IMR-90 (cell line): ENCODE measurements around the gene IFRD2. TPM values are rescaled to one million over a fixed set of nuclear protein-coding genes. Genes with fewer than 3 reads are reported as not detected.

ENCODE experiments used
- ATAC-seq: fragments of 200-7000 bp; cut with Tn5 transposase; 2 replicates; pipeline ENCODE4 v1.9.1; 2020; ENCODE audit warnings: low read depth, mild to moderate bottlenecking, moderate library complexity
- BruUV-seq: library from RNA; stranded (reverse); fragments of 400-500 nt; replicated peaks from 2 replicates; lab custom pipeline; 2021; lab: Mats Ljungman, UMichigan
- CTCF ChIA-PET: fragments of 300-600 bp; formaldehyde crosslinking; extraction: SDS; loops from one replicate; lab custom pipeline; 2021; ENCODE audit warnings: antibody characterized with exemption; lab: Yijun Ruan, JAX
- POLR2A ChIA-PET: fragments of 300-600 bp; sonication (Branson Sonifier 250); formaldehyde crosslinking; loops from one replicate; lab custom pipeline; 2022; ENCODE audit warnings: antibody characterized with exemption; ENCODE audit not compliant: unreplicated experiment; lab: Charles Lee
- DNase-seq: peaks from one replicate; pipeline ENCODE4 v3.0.0; 2013
- H2AFZ ChIP-seq: replicated peaks from 2 replicates; pipeline ENCODE3; 2013; ENCODE audit warnings: low read length, mild to moderate bottlenecking; ENCODE audit not compliant: poor library complexity
- H2AK5ac ChIP-seq: 2 replicates; pipeline ENCODE4 v1.6.1; 2013; ENCODE audit warnings: low read depth, low read length, inconsistent platforms
- H2AK9ac ChIP-seq: replicated peaks from 2 replicates; pipeline ENCODE3; 2013; ENCODE audit warnings: mild to moderate bottlenecking, low read depth, low read length, moderate library complexity; ENCODE audit not compliant: poor library complexity
- H2BK120ac ChIP-seq: 2 replicates; pipeline ENCODE4 v1.6.1; 2013; ENCODE audit warnings: low read depth, low read length, inconsistent platforms
- H2BK15ac ChIP-seq: 3 replicates; pipeline ENCODE4 v1.6.1; 2013; ENCODE audit warnings: low read depth, low read length, inconsistent platforms
- H2BK20ac ChIP-seq: 2 replicates; pipeline ENCODE4 v1.6.1; 2013; ENCODE audit warnings: low read depth, mild to moderate bottlenecking, inconsistent platforms, low read length, moderate library complexity
- H2BK5ac ChIP-seq: 2 replicates; pipeline ENCODE4 v1.6.1; 2013; ENCODE audit warnings: mild to moderate bottlenecking, low read depth, low read length, inconsistent platforms; ENCODE audit not compliant: poor library complexity, severe bottlenecking
- H3K14ac ChIP-seq: replicated peaks from 2 replicates; pipeline ENCODE4 v1.6.1; 2013; ENCODE audit warnings: low read depth, low read length, inconsistent platforms
- H3K18ac ChIP-seq: 2 replicates; pipeline ENCODE4 v1.6.1; 2013; ENCODE audit warnings: low read depth, low read length, control low read depth
- H3K23ac ChIP-seq: 2 replicates; pipeline ENCODE4 v1.6.1; 2013; ENCODE audit warnings: low read depth, low read length, inconsistent platforms
- H3K27ac ChIP-seq: 2 replicates; pipeline ENCODE4 v1.5.1; 2013; ENCODE audit warnings: mild to moderate bottlenecking, control low read depth, low read length; ENCODE audit not compliant: insufficient read depth
- H3K27me3 ChIP-seq: 2 replicates; pipeline ENCODE4 v1.6.1; 2013; ENCODE audit warnings: low read length; ENCODE audit not compliant: control insufficient read depth, insufficient read depth
- H3K36me3 ChIP-seq: 2 replicates; pipeline ENCODE4 v1.6.1; 2013; ENCODE audit warnings: low read length, mixed read lengths; ENCODE audit not compliant: control insufficient read depth, insufficient read depth
- H3K4ac ChIP-seq: 2 replicates; pipeline ENCODE4 v1.6.1; 2013; ENCODE audit warnings: low read depth, low read length, inconsistent platforms
- H3K4me1 ChIP-seq: 2 replicates; pipeline ENCODE4 v1.6.1; 2013; ENCODE audit warnings: low read length, mixed read lengths; ENCODE audit not compliant: control insufficient read depth, insufficient read depth
- H3K4me2 ChIP-seq: 2 replicates; pipeline ENCODE4 v1.6.1; 2013; ENCODE audit warnings: low read depth, mild to moderate bottlenecking, control low read depth, low read length, moderate library complexity
- H3K4me3 ChIP-seq: 2 replicates; pipeline ENCODE4 v1.5.1; 2013; ENCODE audit warnings: low read depth, mild to moderate bottlenecking, control low read depth, low read length, moderate library complexity; ENCODE audit not compliant: insufficient read depth
- H3K56ac ChIP-seq: 2 replicates; pipeline ENCODE4 v1.6.1; 2013; ENCODE audit warnings: low read length, inconsistent platforms; ENCODE audit not compliant: insufficient read depth; ENCODE audit errors: extremely low read depth
- H3K79me1 ChIP-seq, 2 experiments: 2 replicates each; pipeline ENCODE4 v1.6.1; 2013; ENCODE audit warnings: low read length in 2 of 2, inconsistent platforms in 1 of 2, low read depth in 1 of 2
- H3K9ac ChIP-seq: 2 replicates; pipeline ENCODE4 v1.6.1; 2013; ENCODE audit warnings: low read depth, low read length, control low read depth
- H3K9me1 ChIP-seq: 2 replicates; pipeline ENCODE4 v1.6.1; 2013; ENCODE audit warnings: low read length, inconsistent platforms; ENCODE audit not compliant: insufficient read depth
- H3K9me3 ChIP-seq: 2 replicates; pipeline ENCODE4 v1.6.1; 2013; ENCODE audit warnings: low read length; ENCODE audit not compliant: control insufficient read depth, insufficient read depth
- H4K20me1 ChIP-seq: 2 replicates; pipeline ENCODE4 v1.6.1; 2013; ENCODE audit warnings: low read length, inconsistent platforms; ENCODE audit not compliant: insufficient read depth
- H4K5ac ChIP-seq: 2 replicates; pipeline ENCODE4 v1.6.1; 2013; ENCODE audit warnings: mild to moderate bottlenecking, low read depth, low read length, control low read depth
- H4K8ac ChIP-seq, 2 experiments: 2 replicates each; pipeline ENCODE4 v1.6.1; 2013; ENCODE audit warnings: low read depth in 2 of 2, low read length in 2 of 2, control low read depth in 1 of 2, inconsistent platforms in 1 of 2
- H4K91ac ChIP-seq: 2 replicates; pipeline ENCODE4 v1.6.1; 2013; ENCODE audit warnings: low read depth, low read length, inconsistent platforms; ENCODE audit not compliant: insufficient read depth
- BHLHE40 ChIP-seq: fragments of 150-350 bp; IDR thresholded peaks from 2 replicates; pipeline ENCODE4 v1.6.1; 2016; ENCODE audit warnings: mild to moderate bottlenecking, low read depth, low read length
- CHD1 ChIP-seq: IDR thresholded peaks from 2 replicates; pipeline ENCODE4 v1.6.1; 2012; ENCODE audit warnings: low read depth, low read length, improper control_type of control experiment
- FOS ChIP-seq: fragments of 150-350 bp; IDR thresholded peaks from 2 replicates; pipeline ENCODE4 v1.6.1; 2016; ENCODE audit warnings: low read depth, low read length
- MAZ ChIP-seq: IDR thresholded peaks from 2 replicates; pipeline ENCODE4 v1.6.1; 2012; ENCODE audit warnings: low read depth, mild to moderate bottlenecking, low read length, improper control_type of control experiment, moderate library complexity, borderline replicate concordance
- POLR2A ChIP-seq: IDR thresholded peaks from 2 replicates; pipeline ENCODE4 v1.6.1; 2012; ENCODE audit warnings: mild to moderate bottlenecking, low read depth, low read length
- RAD21 ChIP-seq: IDR thresholded peaks from 2 replicates; pipeline ENCODE4 v1.6.1; 2012; ENCODE audit warnings: low read length, improper control_type of control experiment
- RFX5 ChIP-seq: IDR thresholded peaks from 2 replicates; pipeline ENCODE4 v1.8.0; 2012; ENCODE audit warnings: low read depth, mild to moderate bottlenecking, low read length, moderate library complexity
- SMC3 ChIP-seq: fragments of 150-350 bp; IDR thresholded peaks from 2 replicates; pipeline ENCODE4 v1.6.1; 2016; ENCODE audit warnings: low read depth, mild to moderate bottlenecking, antibody characterized with exemption, low read length, moderate library complexity
- whole genome bisulfite sequencing, 2 experiments: methylation state at CpG; one replicate each; pipeline versions ENCODE4 v1.1.5 to v1.1.7; 2013; ENCODE audit warnings: missing lambda C conversion rate in 2 of 2; ENCODE audit not compliant: insufficient read length in 1 of 2; ENCODE audit errors: extremely low coverage in 2 of 2; 5-methylcytosine and 5-hydroxymethylcytosine counted together
- dilution Hi-C: fragments of 300-500 bp; cut with HindIII; formaldehyde crosslinking; loops from one replicate; pipeline ENCODE4 v1.14.3; 2018; ENCODE audit warnings: low sequenced_read_pairs; ENCODE audit not compliant: unreplicated experiment
- in situ Hi-C: fragments of 300-500 bp; cut with MboI; formaldehyde crosslinking; loops from 3 replicates; pipeline ENCODE4 v1.14.3; 2019; ENCODE audit warnings: low sequenced_read_pairs, inconsistent platforms, mixed read lengths
- intact Hi-C: fragments of 100-400 bp; cut with micrococcal nuclease; formaldehyde crosslinking; loops from 2 replicates; pipeline ENCODE4 v1.10.0; 2022
- polyA plus RNA-seq, 3 experiments: library from polyadenylated mRNA; depleted of rRNA; stranded (reverse); fragments of >200 nt; gene quantifications; 2 replicates each; pipeline ENCODE4 v1.2.3, GENCODE V29; 2012; ENCODE audit warnings: low replicate concordance in 1 of 3
- total RNA-seq: library from RNA; depleted of rRNA; stranded (reverse); fragments of >200 nt; gene quantifications from 2 replicates; pipeline ENCODE4 v1.2.3, GENCODE V29; 2012
- TF ChIP-seq, protein P1 (sequence below): fragments of 150-350 bp; IDR thresholded peaks from 2 replicates; pipeline ENCODE4 v1.6.1; 2016; ENCODE audit warnings: low read depth, mild to moderate bottlenecking, low read length, moderate library complexity, borderline replicate concordance

The IFRD2 gene
- total and polyA plus RNA-seq, 2 of the 4 experiments (the other 2 are of a cell fraction): 52.7 to 79.1 TPM

DNA sequence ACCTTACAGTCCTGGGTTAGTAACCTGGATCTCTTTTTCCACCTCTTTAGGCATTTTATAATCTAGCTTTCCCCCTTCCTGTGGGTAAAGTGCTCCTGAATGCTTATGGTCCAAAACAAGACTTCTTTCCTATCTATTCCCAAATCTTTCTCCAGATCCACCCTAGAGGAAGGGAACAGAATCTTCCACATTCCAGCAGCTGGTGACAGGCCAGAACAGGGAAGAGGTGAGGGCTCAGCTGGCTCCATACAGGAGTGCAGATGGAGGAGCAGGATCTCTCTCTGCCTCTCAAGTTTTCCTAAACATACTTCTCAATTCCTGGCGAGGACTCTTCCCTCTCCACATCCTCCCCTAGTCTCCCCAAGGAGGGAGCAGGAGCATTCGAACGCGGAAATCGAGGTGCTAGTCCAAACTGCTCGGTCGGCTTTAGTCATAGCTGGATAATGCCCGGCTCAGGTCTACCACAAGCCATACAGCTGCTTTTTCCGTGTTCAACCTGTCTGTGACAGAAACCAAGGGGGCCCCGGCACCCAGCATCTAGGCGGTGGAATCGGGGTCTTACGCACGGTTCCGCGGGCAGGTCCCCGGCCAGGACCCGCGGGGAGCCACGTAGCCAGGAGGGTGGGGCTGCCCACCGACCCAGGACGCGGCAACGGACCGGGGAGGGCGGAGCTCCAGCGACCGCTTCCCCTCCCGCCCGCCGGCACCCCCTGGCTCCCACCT lies 44.4 kb upstream of the IFRD2 start:
- Histone ChIP-seq H3K27ac (peak overlapping the region; percentile 84), H2AK5ac (peak overlapping the region; percentile 96), H3K4me3 (peak overlapping the region; percentile 73), H3K9me1 (peaks cover 26% of the 10 kb centered on the region), H3K4me1 (peaks cover 32% of the 10 kb centered on the region), H4K8ac (peak overlapping the region; percentile 92 to 96), H4K5ac (peak overlapping the region; percentile 26; the same call in 1 of the 2 replicates), H2BK5ac (peak overlapping the region; percentile 81), H3K27me3 (no peaks in the 10 kb centered on the region), H2BK20ac (no peak overlapping the region), H2BK15ac (0 out of 3 replicates have a peak overlapping the region, but pooled peaks have one; percentile 47), H2AK9ac (peak overlapping the region; percentile 99), H2AFZ (peak overlapping the region; percentile 94), H3K14ac (peak overlapping the region; percentile 96), H3K23ac (peak overlapping the region; percentile 84), H3K18ac (peak overlapping the region; percentile 8), H2BK120ac (peak overlapping the region; percentile 10; the same call in 1 of the 2 replicates), H3K79me1 (peaks cover 22 to 67% of the 10 kb centered on the region in 2 experiments; a peak in 3 of 4 replicates), H3K9me3 (no peaks in the 10 kb centered on the region), H4K20me1 (peaks cover 46% of the 10 kb centered on the region), H4K91ac (peak overlapping the region; percentile 96), H3K36me3 (peaks cover 10% of the 10 kb centered on the region), H3K56ac (peak overlapping the region; percentile 94), H3K4ac (peak overlapping the region; percentile 90), H3K9ac (peak overlapping the region; percentile 91), H3K4me2 (peak overlapping the region; percentile 92)
- CTCF ChIA-PET: interaction anchor here (0.8 to 1.2 kb wide), 2 partner anchors 9 to 13 kb away, joined by 4 read pairs; partner anchors contain the start of gene TUSC2
- BruUV-seq: TSS peak; percentile 22
- DNase-seq: peak; percentile 28
- in situ Hi-C loops (loop anchor here (25.0 kb wide), 3 partner anchors 1051 to 1826 kb away; partner anchors contain the start of genes ABHD14B, GPR62, MANF and PCBP4), intact Hi-C loops (no loop called here), dilution Hi-C loops (no loop called here)
- POLR2A ChIA-PET: interaction anchor here (0.7 to 1.4 kb wide), 4 partner anchors 9 to 44 kb away, joined by 3 to 6 read pairs (median 4); partner anchors contain the start of genes IFRD2 and TUSC2
- no peak for TF ChIP-seq POLR2A
- TF ChIP-seq BHLHE40: no peak
- no peak for TF ChIP-seq RAD21
- TF ChIP-seq, protein P1, sequence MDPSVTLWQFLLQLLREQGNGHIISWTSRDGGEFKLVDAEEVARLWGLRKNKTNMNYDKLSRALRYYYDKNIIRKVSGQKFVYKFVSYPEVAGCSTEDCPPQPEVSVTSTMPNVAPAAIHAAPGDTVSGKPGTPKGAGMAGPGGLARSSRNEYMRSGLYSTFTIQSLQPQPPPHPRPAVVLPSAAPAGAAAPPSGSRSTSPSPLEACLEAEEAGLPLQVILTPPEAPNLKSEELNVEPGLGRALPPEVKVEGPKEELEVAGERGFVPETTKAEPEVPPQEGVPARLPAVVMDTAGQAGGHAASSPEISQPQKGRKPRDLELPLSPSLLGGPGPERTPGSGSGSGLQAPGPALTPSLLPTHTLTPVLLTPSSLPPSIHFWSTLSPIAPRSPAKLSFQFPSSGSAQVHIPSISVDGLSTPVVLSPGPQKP: no peak
- no peak for TF ChIP-seq FOS
- no peak for TF ChIP-seq RFX5
- no peak for TF ChIP-seq SMC3
- no peak for TF ChIP-seq CHD1
- no peak for TF ChIP-seq MAZ
- peak; percentile 28 for ATAC-seq
- WGBS, 2 experiments: 0% methylated on average over 27 of the region's 31 CpGs; no CpG with 5 or more reads in 1 of the 2 experiments
